Stimulated activated CD8-positive, alpha-beta memory T cell treated with anti-CD3 and anti-CD28 coated beads, Interleukin-4, amount 100 ng/mL, for 4 hours (primary cell): ENCODE results near the gene MYH9.
A peak's percentile ranks its signal among the peaks of the same experiment; 100 is the strongest.
"Not testable (repeated sequence)": the region's sequence is repeated elsewhere in the genome, so short reads cannot be mapped to it uniquely, and the experiment has no call there.

Source experiments
- DNase-seq, 2 donors: peaks; one replicate each; pipeline ENCODE4 v3.0.0-alpha.2; 2020; ENCODE audit warnings: low read depth in 2 of 2, low spot score in 1 of 2

MYH9 gene

DNA sequence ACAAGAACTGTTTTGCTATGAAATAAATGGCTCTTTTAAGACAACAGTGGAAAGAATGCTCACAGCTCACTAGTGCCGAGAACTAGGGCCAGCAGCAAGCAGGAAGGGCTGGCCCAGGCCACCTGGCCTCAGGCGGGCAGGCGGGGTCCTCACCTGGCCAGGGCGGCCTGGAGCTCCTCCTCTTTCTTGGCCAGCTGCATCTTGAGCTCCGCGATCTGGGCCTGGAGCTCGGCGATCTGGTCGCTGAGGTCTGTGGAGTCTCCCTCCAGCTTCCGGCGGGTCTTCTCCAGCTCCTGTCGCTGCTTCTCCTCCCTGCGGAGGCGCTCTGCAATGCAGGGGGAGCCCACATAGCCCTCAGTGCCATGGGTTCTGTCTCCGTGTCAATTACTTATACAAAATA is 91.1 kb downstream of the MYH9 start:
- no peak for DNase-seq

- no peak for DNase-seq
These were observed 92.5 kb downstream of the MYH9 start for GRCh38 chr22:36295247-36295646.

DNA sequence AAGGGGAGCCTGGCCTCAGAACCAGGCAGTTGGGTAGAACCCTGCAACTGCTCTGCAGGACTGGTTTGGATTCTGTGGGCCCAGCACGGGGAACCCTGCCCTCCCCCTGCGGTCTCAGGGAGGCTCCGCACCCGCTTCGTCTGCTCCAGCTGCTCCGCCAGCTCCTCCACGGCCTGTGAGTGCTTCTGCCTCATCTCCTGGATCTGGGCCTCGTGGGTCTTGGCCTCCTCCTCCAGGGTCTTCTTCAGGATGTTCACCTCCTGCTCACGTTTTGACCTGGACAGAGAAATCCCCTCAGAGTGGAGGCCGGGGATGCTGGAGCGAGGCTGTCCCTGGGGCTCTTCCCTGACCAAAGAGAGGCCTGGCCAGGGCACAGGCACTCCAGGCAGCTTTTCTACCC is 93.0 kb downstream of the MYH9 start:
- DNase-seq: no peak

- DNase-seq: no peak
These were observed 93.5 kb downstream of the MYH9 start for GRCh38 chr22:36294293-36294620.

DNA sequence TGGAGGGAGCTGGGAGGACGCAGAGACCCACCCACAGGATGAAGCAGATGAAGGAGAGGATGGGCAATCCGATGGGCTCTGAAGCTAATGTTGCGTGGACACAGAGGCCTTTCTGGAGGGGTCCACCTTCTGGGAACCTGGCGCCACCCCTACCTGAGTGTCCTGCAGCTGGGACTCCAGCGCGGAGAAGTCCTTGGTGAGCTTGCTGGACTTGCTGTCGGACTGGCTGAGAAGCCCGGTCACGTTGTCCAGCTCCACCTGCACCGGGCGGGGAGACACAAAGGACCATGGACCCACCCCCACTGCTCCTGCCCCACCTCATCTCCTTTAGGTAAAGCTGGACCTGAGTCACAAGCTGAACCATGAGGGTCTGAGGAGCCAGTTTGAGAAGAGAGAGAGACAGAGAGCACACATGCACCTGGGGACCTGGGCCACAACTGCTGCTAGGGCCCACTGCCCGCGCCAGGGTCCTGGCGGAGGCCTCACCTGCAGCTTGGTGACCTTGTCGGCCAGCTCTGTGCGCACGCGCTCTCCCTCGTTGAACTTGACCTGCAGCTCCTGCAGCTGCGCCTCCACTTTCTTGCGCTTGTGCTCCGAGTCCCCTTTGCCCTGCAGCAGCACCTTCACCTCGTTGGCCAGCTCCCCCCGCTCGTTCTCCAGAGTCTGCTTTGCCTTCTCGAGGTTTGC is 94.0 kb downstream of the MYH9 start:
- no peak for DNase-seq

GRCh38 chr22:36292823-36293530 is 94.8 kb downstream of the MYH9 start:
- no peak for DNase-seq

DNA sequence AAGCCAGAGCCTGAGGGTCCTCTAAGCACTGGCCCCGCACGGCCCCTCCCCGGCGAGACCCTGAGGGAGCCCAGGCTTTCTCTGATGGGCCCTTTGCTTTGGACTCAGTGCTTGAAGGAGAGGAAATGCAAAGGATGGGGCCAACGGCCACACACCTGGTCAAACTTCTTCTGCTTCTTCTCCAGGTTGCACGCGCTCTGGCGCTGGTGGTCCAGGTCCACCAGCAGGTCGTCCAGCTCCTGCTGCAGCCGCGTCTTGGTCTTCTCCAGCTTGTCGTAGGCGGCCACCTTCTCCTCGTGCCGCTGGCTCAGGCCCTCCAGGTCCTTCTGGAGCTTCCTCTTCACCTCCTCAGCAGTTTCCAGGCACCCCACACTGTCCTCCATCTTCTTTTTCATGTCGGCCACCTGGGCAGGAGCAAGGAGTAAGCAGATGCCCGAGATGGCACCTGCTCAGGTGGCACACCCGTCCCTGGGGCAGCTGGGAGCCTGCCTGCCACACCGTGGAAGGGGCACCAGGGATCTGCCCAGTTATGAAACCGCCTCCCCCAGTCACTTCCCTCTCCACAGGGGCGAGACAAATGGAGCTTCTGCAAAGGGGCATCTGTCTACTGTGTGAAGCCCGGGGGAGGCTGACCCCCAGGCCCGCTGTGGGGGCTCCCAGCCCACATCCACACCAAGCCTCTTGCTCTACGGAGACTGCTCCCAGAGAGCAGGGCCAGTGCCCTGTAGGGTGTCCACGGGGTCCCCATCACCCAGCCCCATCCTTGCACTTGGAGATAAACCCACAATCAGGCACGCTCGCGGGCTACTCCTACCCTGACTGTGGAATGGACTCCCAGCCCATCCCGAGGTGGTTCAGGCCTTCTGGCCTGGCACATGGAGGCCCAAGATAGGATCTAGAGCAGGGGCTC is 95.7 kb downstream of the MYH9 start:
- no peak for DNase-seq

- DNase-seq: not testable (repeated sequence)
These were observed 97.2 kb downstream of the MYH9 start for GRCh38 chr22:36290391-36291075.

GRCh38 chr22:36289948-36290371 is 97.8 kb downstream of the MYH9 start:
- not testable (repeated sequence) for DNase-seq

- DNase-seq: no peak
These were observed 98.3 kb downstream of the MYH9 start for GRCh38 chr22:36289406-36289870.

GRCh38 chr22:36288571-36289405 is 99.0 kb downstream of the MYH9 start:
- no peak for DNase-seq

GRCh38 chr22:36287881-36288515 is 99.8 kb downstream of the MYH9 start:
- no peak for DNase-seq

- peak in 1 of 2 donors; percentile 27 for DNase-seq
These were observed 101.4 kb downstream of the MYH9 start for GRCh38 chr22:36286096-36286957.

DNA sequence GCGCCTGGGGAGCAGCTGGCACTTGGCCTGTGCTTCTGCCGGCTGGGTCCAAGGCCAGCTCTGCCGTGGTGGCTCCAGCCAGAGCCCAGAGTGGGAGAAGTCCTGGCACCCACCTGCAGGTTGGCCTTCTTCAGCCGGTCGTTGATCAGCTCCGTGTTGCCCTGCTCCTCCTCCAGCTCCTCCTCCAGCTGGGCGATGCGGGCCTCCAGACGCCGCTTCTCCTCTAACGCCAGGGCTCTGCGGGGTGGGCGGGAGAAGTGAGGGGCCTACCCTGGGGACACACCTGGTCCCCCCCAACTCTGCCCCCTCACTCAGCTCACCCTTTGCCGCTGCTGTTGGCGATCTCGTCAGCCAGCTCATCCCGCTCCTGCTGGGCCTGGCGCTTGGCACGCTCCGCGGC is 102.2 kb downstream of the MYH9 start:
- DNase-seq: no peak

DNA sequence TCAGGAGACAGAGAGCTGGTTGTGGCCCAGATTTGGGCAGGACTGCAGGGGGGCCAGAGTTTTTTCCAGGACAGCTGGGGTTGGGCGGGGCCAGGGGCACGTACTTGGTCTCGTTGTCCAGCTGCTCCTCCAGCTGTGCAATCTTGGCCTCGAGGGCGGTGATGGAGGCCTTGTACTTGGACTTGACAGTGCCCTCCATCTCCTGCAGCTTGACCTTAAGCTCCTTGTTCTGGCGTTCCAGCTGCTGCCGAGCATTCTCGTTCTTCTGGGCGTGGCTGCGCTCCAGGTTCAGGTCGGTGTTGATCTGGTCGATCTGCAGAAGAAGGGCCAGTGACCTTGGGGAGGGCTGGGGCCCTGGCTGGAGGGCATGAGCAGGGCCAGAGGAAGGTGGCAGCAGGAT is 102.8 kb downstream of the MYH9 start:
- no peak for DNase-seq

GRCh38 chr22:36284171-36284571 is 103.6 kb downstream of the MYH9 start:
- DNase-seq: no peak

GRCh38 chr22:36282328-36282831 is 105.4 kb downstream of the MYH9 start:
- DNase-seq: no peak

GRCh38 chr22:36281781-36282327 is 105.9 kb downstream of the MYH9 start:
- DNase-seq: no peak
